ENCODE results near the gene TMEM253.
A peak's percentile ranks its signal among the peaks of the same experiment; 100 is the strongest.

The TMEM253 gene

GRCh38 chr14:21090194-21090939 lies 10.5 kb upstream of the TMEM253 start:
- peak in 1 of 2 donors; percentile 53 for DNase-seq (ENCODE audit: low read depth in 2 of 2)

DNA sequence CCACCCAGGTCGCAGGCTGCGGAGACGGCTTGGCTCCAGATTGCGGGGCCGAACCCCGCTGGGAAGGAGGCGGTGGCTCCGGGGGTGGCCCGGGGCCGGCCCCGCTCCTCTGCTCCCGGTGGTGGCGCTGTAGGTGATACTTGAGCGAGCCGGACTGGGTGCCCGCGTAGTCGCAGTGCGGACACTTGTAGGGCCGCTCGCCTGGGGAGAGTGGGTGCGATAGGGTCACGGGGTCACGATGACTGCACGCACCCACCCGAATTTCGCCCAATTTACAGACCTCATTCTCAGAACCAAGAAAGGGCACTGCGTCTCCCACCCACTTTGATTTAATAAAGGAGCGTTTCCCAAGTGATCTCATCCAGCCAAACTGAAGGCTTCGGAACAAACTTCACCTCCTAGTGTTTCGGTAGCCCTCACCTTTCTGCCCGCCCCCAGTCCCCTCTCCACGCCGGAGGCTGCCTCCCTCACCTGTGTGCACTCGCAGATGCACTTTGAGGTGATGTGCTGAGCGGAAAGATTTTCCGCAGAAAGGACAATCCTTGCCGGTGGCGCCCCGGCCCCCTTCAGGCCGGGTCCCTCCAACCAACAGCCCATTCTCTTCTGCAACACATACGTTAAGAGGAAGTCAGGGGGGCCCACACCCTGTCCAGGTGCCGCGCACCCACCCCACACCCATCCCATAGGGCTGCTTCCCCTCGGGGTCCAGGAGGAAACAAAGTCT lies 9.8 kb upstream of the TMEM253 start:
- no peak for DNase-seq (ENCODE audit: low read depth in 2 of 2)

GRCh38 chr14:21091821-21092272 lies 9.0 kb upstream of the TMEM253 start:
- DNase-seq (ENCODE audit: low read depth in 2 of 2), result no peak

- peak; percentile 82 to 90 for DNase-seq (ENCODE audit: low read depth in 2 of 2)
These were observed 8.4 kb upstream of the TMEM253 start for GRCh38 chr14:21092273-21093011.

DNA sequence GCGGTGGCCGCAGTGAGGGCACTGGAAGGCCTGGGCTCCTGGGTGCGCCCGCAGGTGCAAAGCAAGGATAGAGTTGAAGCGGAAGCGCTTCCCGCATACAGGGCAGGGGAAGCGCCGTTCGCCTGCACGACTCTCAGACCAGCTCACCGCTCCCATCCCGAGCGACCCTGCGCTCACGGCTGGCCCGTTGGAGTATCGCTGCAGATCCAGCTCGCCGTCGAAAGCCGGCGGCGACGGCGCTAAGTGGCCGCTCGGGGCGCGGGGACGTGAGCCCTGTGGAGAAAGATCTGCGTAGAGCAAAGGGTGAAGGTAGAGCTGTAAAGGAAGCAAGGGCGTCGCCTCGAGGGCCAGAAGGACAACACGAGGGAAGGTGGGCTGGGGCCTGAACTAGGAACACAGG lies 7.8 kb upstream of the TMEM253 start:
- no peak for DNase-seq (ENCODE audit: low read depth in 2 of 2)

DNA sequence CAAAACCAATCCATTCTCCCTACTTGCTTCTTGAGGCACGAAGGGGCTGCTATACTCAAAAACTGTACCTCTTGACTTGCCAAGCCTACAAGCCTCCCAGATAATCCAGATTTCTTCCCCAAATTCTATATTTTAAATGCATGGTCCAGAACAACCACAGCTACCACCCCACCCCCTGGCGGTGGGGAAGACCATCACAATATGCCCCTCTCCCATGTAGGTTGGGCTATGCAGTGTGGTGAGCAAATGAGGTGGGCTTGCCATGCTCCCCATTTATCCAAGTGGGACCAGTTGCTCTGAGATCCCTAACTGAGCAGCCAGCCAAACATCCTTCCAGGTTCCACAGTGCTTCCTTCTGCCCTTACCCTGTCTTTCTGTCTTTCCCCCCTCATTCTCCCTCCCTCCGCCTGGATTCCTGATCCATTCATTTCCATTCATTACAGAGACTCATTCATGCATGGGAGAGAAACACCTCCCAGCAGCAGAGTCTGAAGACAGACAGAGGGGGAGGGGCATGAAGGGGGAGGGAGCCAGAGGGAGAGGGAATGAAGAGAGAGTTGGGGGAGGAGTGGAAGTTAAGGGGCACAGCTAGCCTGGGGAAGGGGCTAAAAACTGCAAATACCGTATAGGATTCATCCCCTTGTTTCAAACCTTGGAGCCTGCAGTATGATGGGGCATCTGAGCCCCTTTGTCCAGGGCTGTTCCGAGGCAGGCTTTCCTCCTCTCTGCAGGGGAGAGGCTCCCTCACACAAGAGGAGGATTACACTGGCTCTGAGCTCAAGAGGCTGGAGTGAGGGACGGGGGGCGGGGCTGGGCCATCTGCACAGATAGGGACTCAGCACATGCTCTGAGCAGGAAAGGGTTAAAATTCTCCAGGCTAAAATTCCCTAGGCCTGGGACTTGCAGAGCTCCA lies 6.8 kb upstream of the TMEM253 start:
- no peak for DNase-seq (ENCODE audit: low read depth in 2 of 2)

DNA sequence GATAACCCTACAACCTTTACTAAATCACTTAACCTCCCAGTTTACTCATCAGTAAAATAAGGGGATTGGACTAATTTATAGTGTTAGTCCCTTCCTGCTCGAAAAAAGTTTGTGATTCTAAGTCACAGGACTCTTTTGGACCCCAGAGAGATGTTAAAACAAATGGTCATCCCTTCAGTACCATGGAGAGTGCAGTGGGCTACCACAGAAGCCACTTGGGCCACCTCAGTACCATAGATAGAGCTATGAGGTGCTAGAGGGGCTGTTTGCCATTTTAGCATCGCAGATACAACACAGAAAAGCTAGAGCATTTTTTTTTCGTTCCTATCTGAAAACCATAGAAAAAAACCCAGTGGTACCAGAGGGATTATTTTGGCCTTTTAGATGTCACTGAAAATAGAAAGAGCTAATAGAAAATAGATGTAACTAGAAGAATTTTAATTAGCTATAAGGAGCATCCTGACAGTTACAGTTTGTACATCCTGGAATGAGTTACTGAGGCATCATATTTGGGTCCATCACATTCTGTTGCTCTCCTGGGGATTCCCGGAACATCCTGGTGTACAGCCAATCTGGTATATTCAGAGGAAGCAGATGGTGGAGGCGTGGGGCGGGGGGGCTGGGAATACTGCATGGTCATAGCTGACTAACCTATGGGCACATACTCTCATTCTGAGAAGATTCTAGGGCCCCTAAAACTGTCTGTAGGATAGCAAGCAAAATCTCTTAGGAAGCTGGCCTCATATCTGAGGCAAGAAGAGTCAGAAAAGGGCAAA lies 5.2 kb upstream of the TMEM253 start:
- DNase-seq (ENCODE audit: low read depth in 2 of 2), result no peak

- DNase-seq (ENCODE audit: low read depth in 2 of 2), result no peak
These were observed 4.4 kb upstream of the TMEM253 start for GRCh38 chr14:21096438-21096837.

GRCh38 chr14:21096978-21097635 lies 3.8 kb upstream of the TMEM253 start:
- no peak for DNase-seq (ENCODE audit: low read depth in 2 of 2)

DNA sequence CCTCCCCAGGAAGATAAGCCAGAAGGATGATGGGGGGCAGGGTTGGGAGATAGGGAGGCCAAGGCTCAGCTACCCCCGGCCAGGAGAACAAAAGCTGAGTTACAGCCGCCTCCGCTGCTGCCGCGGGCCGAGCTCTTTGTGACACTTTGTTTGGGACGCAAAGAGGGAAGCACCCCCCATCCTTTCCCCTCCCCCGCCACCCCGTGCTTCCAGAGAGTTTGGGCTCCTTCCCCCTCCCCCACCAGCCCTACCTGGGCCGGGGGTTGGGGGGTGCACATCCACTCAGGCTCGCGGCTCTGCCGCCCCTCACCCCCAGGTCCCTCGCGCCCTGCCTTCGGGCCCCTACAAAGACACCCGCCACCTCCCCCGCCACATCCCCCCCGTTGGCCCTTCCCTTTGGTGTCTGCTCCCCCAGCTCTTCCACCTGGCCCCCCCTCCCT lies 3.2 kb upstream of the TMEM253 start:
- DNase-seq (ENCODE audit: low read depth in 2 of 2), result no peak

DNA sequence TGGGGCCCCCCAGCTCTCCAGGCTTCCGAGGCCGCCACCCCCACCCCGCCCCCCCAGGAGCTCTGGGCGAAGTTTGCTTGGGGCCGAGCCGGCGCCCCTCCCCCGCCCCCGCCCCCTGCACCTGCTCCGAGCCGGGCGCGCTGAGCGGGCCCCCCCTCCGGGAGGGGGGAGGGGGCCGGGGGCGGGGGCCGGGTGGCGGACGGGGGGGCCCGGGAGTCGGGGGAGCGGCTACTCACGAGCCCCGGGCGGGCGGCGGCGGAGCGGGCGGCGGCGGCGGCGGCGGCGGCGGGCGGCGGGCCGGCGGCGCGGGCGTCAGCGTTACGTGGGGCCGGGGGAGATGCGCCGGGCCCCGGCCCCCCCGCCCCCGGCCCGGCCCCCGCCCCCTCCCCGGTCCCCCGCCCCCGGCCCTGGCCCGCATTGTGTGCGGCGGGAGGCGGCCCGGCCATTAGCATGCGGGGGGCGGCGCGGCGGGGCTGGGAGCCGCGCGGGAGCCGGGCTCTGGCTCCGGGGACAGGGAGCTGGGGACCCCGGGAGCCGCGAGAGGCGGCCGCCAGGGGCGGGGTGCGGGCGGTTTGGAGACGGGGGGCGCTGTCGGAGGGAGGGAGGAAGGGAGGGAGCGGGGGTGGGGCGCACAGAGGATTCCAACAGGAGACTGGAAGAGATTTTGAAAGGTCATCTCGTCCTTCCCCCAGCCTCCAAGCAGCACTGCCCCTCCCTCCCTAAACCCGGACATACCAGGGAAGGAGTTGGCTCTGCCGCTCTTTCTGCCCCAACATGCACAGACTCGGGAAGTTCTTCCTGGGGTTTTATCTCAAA lies 2.6 kb upstream of the TMEM253 start, which contains the start of gene ZNF219:
Gene ZNF219, minus strand, starts transcription at position 580 of the 816 bp plus-strand sequence. CDS start 5,064 bp downstream, outside the sequence.
- no peak for DNase-seq (ENCODE audit: low read depth in 2 of 2)

DNA sequence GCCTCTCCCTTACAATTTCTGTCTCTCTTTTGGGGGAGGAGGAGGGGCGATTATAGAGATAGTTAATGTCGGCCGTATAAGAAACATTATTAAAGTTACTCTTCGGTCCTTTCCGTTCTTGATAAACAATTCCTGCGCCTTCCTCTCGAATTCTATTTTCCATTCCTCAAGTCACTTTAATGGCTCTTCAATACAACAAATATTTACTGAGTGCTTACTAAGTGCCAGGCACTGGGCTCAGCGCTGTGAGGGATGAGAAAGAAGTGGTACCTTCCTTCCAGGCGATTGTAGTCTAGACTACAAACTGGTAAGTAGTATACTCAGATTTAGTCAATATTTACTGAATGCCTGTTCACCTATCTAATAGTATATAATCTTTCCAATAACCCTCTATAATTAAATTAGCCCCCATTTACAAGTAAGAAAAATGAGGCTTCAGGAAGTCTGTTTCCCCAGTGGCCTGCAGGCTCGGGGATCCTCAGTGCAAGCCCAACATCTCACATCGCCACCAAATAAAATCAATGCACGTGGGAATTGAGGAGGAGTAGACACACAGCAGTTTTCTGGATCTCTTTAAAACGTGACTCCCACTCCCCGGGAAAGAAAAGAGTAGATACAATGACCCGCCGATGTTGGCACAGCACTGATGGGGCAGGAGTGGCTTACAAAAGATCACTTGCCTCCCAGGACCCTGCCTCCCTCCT lies 1.8 kb upstream of the TMEM253 start:
- DNase-seq (ENCODE audit: low read depth in 2 of 2), result no peak

- DNase-seq (ENCODE audit: low read depth in 2 of 2), result no peak
These were observed 1.3 kb upstream of the TMEM253 start for GRCh38 chr14:21099596-21099985.

- no peak for DNase-seq (ENCODE audit: low read depth in 2 of 2)
These were observed 1.0 kb downstream of the TMEM253 start for GRCh38 chr14:21101802-21102413.

GRCh38 chr14:21102521-21103410 lies 1.9 kb downstream of the TMEM253 start:
- DNase-seq (ENCODE audit: low read depth in 2 of 2), result no peak

DNA sequence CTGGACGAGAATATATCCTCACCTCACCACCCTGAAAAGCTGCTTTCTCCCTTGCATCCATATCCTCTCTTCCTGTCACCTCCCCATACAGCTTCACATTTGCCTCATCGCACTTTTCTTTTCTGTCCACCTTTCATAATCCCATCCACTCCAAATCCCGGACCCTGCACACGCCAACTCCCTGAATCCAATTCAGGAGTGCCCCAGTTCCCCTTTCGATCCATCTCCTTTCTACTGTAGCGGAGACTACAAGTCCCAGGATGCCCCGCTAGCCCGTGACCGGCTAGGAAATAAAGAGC lies 2.5 kb downstream of the TMEM253 start:
- DNase-seq (ENCODE audit: low read depth in 2 of 2), result no peak
